Ishikawa (cell line): ENCODE data around the gene SDK2.

Source experiments
- CEBPB ChIP-seq: IDR thresholded peaks from 2 replicates; pipeline ENCODE4 v1.6.1; 2012
- EP300 ChIP-seq: IDR thresholded peaks from 2 replicates; pipeline ENCODE4 v1.6.1; 2012; ENCODE audit warnings: borderline replicate concordance
- FOXM1 ChIP-seq: IDR thresholded peaks from 2 replicates; pipeline ENCODE4 v1.6.1; 2012; ENCODE audit warnings: low read depth, borderline replicate concordance
- NFIC ChIP-seq: IDR thresholded peaks from 2 replicates; pipeline ENCODE4 v1.6.1; 2012
- RAD21 ChIP-seq: IDR thresholded peaks from 2 replicates; pipeline ENCODE4 v1.6.1; 2012; ENCODE audit warnings: low read depth
- TAF1 ChIP-seq: IDR thresholded peaks from 2 replicates; pipeline ENCODE4 v1.6.1; 2012; ENCODE audit warnings: low read depth, mild to moderate bottlenecking
- TEAD4 ChIP-seq: IDR thresholded peaks from 2 replicates; pipeline ENCODE4 v1.6.1; 2012
- YY1 ChIP-seq: IDR thresholded peaks from 2 replicates; pipeline ENCODE4 v1.6.1; 2012; ENCODE audit warnings: low read depth
- TF ChIP-seq, protein P1 (sequence below): IDR thresholded peaks from 2 replicates; pipeline ENCODE4 v1.6.1; 2012
- TF ChIP-seq, protein P2 (sequence below): IDR thresholded peaks from 2 replicates; pipeline ENCODE4 v1.6.1; 2012
- TF ChIP-seq, protein P3 (sequence below): IDR thresholded peaks from 2 replicates; pipeline ENCODE4 v1.6.1; 2012; ENCODE audit warnings: low read depth, mild to moderate bottlenecking

- TF ChIP-seq CEBPB = no peak
- TF ChIP-seq, protein P1, sequence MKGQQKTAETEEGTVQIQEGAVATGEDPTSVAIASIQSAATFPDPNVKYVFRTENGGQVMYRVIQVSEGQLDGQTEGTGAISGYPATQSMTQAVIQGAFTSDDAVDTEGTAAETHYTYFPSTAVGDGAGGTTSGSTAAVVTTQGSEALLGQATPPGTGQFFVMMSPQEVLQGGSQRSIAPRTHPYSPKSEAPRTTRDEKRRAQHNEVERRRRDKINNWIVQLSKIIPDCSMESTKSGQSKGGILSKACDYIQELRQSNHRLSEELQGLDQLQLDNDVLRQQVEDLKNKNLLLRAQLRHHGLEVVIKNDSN = no peak
- TF ChIP-seq TAF1 = no peak
- TF ChIP-seq, protein P2, sequence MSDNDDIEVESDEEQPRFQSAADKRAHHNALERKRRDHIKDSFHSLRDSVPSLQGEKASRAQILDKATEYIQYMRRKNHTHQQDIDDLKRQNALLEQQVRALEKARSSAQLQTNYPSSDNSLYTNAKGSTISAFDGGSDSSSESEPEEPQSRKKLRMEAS = no peak
- TF ChIP-seq EP300 = no peak
- TF ChIP-seq, protein P3, sequence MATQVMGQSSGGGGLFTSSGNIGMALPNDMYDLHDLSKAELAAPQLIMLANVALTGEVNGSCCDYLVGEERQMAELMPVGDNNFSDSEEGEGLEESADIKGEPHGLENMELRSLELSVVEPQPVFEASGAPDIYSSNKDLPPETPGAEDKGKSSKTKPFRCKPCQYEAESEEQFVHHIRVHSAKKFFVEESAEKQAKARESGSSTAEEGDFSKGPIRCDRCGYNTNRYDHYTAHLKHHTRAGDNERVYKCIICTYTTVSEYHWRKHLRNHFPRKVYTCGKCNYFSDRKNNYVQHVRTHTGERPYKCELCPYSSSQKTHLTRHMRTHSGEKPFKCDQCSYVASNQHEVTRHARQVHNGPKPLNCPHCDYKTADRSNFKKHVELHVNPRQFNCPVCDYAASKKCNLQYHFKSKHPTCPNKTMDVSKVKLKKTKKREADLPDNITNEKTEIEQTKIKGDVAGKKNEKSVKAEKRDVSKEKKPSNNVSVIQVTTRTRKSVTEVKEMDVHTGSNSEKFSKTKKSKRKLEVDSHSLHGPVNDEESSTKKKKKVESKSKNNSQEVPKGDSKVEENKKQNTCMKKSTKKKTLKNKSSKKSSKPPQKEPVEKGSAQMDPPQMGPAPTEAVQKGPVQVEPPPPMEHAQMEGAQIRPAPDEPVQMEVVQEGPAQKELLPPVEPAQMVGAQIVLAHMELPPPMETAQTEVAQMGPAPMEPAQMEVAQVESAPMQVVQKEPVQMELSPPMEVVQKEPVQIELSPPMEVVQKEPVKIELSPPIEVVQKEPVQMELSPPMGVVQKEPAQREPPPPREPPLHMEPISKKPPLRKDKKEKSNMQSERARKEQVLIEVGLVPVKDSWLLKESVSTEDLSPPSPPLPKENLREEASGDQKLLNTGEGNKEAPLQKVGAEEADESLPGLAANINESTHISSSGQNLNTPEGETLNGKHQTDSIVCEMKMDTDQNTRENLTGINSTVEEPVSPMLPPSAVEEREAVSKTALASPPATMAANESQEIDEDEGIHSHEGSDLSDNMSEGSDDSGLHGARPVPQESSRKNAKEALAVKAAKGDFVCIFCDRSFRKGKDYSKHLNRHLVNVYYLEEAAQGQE = no peak
- TF ChIP-seq RAD21 = no peak
- TF ChIP-seq NFIC = no peak
- no peak for TF ChIP-seq YY1
- no peak for TF ChIP-seq TEAD4
- no peak for TF ChIP-seq FOXM1
Measured at GRCh38 chr17:73580073-73580710, 64.1 kb downstream of the SDK2 start.
